GM12891 (cell line): ENCODE measurements around the gene CPE.
A peak's percentile ranks its signal among the peaks of the same experiment; 100 is the strongest.

ENCODE experiments used
- DNase-seq: peaks from one replicate; pipeline ENCODE4 v3.0.0; 2011; ENCODE audit warnings: low spot score; ENCODE audit not compliant: insufficient read length
- FAIRE-seq: peaks from 2 replicates; lab custom pipeline; 2011; peaks lifted over from hg19 to GRCh38; lab: Jason Lieb, UNC
- PAX5 ChIP-seq: IDR thresholded peaks from 2 replicates; pipeline ENCODE4 v1.6.1; 2011; ENCODE audit warnings: low read length, moderate library complexity, mild to moderate bottlenecking; ENCODE audit not compliant: insufficient read depth, severe bottlenecking
- POLR2A ChIP-seq: IDR thresholded peaks from 2 replicates; pipeline ENCODE4 v1.6.1; 2011; ENCODE audit warnings: low read depth, low read length, control low read depth
- POLR2AphosphoS5 ChIP-seq: IDR thresholded peaks from 2 replicates; pipeline ENCODE4 v1.6.1; 2011; ENCODE audit warnings: low read depth, low read length, control low read depth
- POU2F2 ChIP-seq: IDR thresholded peaks from 2 replicates; pipeline ENCODE4 v1.6.1; 2011; ENCODE audit warnings: low read depth, mild to moderate bottlenecking, control low read depth, low read length, moderate library complexity
- SPI1 ChIP-seq: IDR thresholded peaks from 2 replicates; pipeline ENCODE4 v1.6.1; 2011; ENCODE audit warnings: low read depth, low read length, control low read depth
- TAF1 ChIP-seq: IDR thresholded peaks from 2 replicates; pipeline ENCODE4 v1.6.1; 2011; ENCODE audit warnings: low read depth, low read length, control low read depth

Gene CPE

DNA sequence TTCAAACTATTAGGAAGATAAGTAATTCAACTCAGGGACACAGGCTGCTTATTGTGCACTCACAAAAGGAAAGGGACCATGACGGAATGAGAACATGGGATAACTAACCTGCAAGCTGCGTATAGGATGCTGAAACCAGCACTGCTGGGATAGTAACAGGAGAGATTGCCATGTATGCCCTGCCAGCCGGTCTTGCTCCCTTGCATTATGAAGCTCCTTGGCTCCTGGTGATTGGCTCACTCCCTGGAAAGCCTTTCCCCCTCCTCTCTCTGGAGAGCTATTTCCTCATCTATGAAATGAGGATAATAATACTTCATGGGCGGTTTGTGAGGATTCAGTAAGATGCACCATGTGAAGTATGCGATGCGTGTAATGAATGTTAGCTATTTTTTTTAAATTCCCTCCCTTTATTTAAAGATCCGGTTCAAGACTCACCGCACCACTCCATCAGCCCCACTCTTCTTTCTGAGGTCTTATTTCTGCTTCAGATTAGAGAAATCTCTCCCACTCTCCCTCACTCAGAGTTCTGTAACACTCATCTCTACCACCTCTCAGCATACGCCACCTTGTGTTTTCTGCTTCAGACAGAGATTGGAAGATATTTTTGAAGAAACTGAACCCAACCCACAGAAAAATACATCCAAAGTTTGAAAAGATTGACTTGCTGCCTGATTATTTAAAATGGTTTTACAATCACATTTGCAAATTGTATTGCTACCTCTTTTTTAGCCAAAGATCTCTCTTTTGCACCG, 33.0 kb upstream of the CPE start:
- TF ChIP-seq SPI1 (no peak), POLR2AphosphoS5 (no peak)
- FAIRE-seq (no peak), DNase-seq (no peak)

DNA sequence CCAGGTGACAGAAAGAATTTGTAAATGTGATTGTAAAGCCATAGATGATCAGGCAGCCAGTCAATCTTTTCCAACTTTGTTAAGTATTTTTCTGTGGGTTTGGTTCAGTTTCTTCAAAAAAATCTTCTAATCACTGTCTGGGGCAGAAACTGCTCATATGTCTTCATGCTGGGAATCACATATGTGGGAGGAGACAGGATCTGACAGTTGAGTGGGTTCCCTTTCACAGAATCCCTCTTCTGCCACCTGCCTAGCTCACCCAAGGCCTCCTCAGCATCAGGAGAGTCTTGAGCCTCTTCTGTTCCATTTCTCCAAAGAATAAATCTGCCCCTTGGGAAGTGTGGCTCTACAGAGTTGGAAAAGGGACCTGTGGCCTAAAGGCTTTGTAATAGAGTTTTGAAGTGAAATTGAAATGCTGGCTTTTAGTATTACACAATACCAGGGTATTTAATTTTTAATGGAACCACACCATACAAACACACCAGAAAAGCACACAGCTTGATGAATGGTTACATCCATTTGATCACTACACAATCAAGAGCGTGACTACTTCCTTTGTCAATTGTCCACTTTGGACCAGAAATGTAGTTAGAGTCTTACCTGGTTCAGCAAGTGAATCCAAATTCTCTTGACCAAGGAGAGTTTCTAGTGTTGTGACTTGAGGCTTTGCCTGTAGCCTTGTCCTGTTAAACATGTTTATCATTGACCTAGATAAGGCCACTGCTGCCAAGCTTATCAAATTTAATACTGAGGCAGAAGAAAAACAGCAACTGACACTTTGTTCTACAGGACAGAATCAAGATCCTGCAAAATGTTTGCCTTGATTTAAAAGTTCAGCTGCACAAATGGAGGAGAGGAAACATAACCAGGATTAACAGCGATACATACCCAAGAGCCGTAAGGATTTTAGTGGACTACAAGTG, 30.9 kb upstream of the CPE start:
- DNase-seq, result no peak
- TF ChIP-seq TAF1 (no peak), POLR2AphosphoS5 (no peak), POU2F2 (no peak), PAX5 (no peak), SPI1 (no peak), POLR2A (no peak)
- no peak for FAIRE-seq

GRCh38 chr4:165351359-165352130, 27.3 kb upstream of the CPE start:
- FAIRE-seq (no peak), DNase-seq (no peak)
- TF ChIP-seq POU2F2, result no peak
- TF ChIP-seq POLR2AphosphoS5, result no peak
- no peak for TF ChIP-seq SPI1
- no peak for TF ChIP-seq TAF1
- TF ChIP-seq POLR2A, result no peak
- TF ChIP-seq PAX5, result no peak

- DNase-seq, result no peak
- FAIRE-seq, result peak; percentile 60
- no peak for TF ChIP-seq POLR2AphosphoS5
- TF ChIP-seq PAX5, result no peak
- TF ChIP-seq POLR2A, result no peak
- TF ChIP-seq POU2F2, result no peak
- TF ChIP-seq TAF1, result no peak
- no peak for TF ChIP-seq SPI1
These were observed 22.9 kb upstream of the CPE start for GRCh38 chr4:165355900-165356300.

DNA sequence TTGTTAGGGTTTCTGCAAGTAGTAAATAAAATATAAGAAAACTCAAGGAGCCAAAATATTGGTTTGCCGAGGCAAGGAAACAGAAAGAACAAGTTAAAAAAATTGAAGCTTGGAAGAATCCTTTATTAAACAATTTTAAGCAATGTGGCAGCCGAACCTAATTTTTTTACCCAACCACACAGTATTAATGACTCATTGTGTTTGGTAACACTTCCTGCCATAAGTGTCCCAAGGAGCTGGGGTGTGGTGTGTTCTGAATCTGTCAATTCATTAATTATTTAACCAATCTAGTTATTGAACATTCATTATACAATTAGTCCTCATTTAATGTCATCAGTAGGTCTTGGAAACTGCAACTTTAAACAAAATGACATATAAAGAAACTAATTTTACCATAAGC, 19.3 kb upstream of the CPE start:
- no peak for TF ChIP-seq TAF1
- TF ChIP-seq POLR2A, result no peak
- no peak for TF ChIP-seq PAX5
- TF ChIP-seq POU2F2, result no peak
- no peak for TF ChIP-seq SPI1
- no peak for TF ChIP-seq POLR2AphosphoS5
- FAIRE-seq (no peak), DNase-seq (no peak)

GRCh38 chr4:165360041-165360695, 18.6 kb upstream of the CPE start:
- DNase-seq (no peak), FAIRE-seq (no peak)
- TF ChIP-seq SPI1 (no peak), POU2F2 (no peak), PAX5 (no peak), POLR2AphosphoS5 (no peak), TAF1 (no peak), POLR2A (no peak)

DNA sequence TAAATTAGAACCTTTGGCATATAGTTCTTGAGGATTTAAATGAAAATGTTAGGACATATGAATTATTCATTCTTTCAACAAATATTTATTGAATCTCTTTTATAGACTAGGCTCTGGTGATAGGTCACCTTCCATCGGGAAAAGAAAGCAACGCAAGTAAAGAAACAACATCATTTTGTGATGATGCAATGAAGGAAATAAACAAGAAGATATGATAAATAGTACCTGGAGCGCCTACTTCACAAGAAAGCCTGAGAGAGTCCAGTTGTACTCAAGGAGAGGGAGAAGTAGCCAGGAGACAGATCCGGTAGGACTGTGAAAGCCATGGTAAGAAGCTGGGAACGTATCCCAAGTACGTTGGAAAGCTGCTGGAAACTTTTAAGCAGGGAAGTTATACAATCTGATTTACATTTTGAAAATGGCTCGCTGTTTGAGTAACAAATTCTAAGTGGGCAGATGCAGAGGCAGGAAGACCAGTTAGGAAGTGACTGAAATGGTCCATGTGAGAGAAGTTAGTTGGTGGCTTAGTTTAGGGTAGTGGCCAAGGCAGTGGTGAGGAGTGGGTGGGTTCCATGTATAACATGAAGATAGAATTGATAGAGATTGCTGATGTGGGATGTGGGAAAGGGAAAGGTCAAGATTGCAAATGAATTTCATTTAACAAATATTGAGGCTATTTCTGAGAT, 17.7 kb upstream of the CPE start:
- no peak for FAIRE-seq
- TF ChIP-seq PAX5 (no peak), TAF1 (no peak), SPI1 (no peak), POU2F2 (no peak), POLR2A (no peak), POLR2AphosphoS5 (no peak)
- DNase-seq, result no peak

GRCh38 chr4:165361810-165362209, 17.0 kb upstream of the CPE start:
- no peak for TF ChIP-seq TAF1
- TF ChIP-seq SPI1, result no peak
- no peak for TF ChIP-seq POLR2AphosphoS5
- TF ChIP-seq POLR2A, result no peak
- TF ChIP-seq PAX5, result no peak
- no peak for TF ChIP-seq POU2F2
- FAIRE-seq (no peak), DNase-seq (no peak)
